Uterus (tissue), 2 donors: Measurements from ENCODE around the gene HOXA9.

Experiments used
- CTCF ChIP-seq, 4 experiments: fragments of 200-600 bp in 2 of 4; fragments of 450-650 bp in 2 of 4; sonication (generic) in 2 of 4; IDR thresholded peaks; one replicate each; pipeline ENCODE4 v1.5.1; 2016 to 2019; ENCODE audit warnings: antibody characterized with exemption in 4 of 4, mild to moderate bottlenecking in 2 of 4, moderate library complexity in 1 of 4
- POLR2A ChIP-seq, 2 donors: fragments of 450-650 bp; IDR thresholded peaks; one replicate each; pipeline ENCODE4 v1.6.1; 2016; ENCODE audit warnings: antibody characterized with exemption in 2 of 2, mild to moderate bottlenecking in 1 of 2, moderate library complexity in 1 of 2

GRCh38 chr7:27198871-27199801 is 33.8 kb upstream of the HOXA9 start:
- TF ChIP-seq CTCF (IDR thresholded peaks at IDR 0.05), result no peak
- TF ChIP-seq POLR2A (IDR thresholded peaks at IDR 0.05), result no peak
